Nephron progenitor cell (in vitro differentiated cells): ENCODE measurements around the gene CCDC152.
"Not testable (repeated sequence)": the region's sequence is repeated elsewhere in the genome, so short reads cannot be mapped to it uniquely, and the experiment has no call there.

Experiments
- DNase-seq: peaks from one replicate; pipeline ENCODE4 v3.0.0; 2021
- H3K27ac Mint-ChIP-seq: 2 replicates; pipeline ENCODE4 v1.8.0; 2021; ENCODE audit warnings: mild to moderate bottlenecking, moderate library complexity, mixed read lengths
- H3K27me3 Mint-ChIP-seq: 2 replicates; pipeline ENCODE4 v1.8.0; 2021; ENCODE audit warnings: mild to moderate bottlenecking, low read depth, mixed read lengths; ENCODE audit not compliant: poor library complexity
- H3K36me3 Mint-ChIP-seq: 2 replicates; pipeline ENCODE4 v1.8.0; 2021; ENCODE audit warnings: low read depth, mixed read lengths
- H3K4me1 Mint-ChIP-seq: 2 replicates; pipeline ENCODE4 v1.8.0; 2021; ENCODE audit warnings: mixed read lengths
- H3K4me3 Mint-ChIP-seq: 2 replicates; pipeline ENCODE4 v1.8.0; 2021; ENCODE audit warnings: mild to moderate bottlenecking, moderate library complexity, mixed read lengths
- H3K9me3 Mint-ChIP-seq: 2 replicates; pipeline ENCODE4 v1.8.0; 2021; ENCODE audit warnings: mild to moderate bottlenecking, moderate library complexity, mixed read lengths
- TF ChIP-seq, protein P1 (sequence below): fragments of 200-600 bp; sonication (generic); IDR thresholded peaks from 2 replicates; pipeline ENCODE4 v1.5.0; 2021; ENCODE audit warnings: antibody characterized with exemption

The CCDC152 gene

DNA sequence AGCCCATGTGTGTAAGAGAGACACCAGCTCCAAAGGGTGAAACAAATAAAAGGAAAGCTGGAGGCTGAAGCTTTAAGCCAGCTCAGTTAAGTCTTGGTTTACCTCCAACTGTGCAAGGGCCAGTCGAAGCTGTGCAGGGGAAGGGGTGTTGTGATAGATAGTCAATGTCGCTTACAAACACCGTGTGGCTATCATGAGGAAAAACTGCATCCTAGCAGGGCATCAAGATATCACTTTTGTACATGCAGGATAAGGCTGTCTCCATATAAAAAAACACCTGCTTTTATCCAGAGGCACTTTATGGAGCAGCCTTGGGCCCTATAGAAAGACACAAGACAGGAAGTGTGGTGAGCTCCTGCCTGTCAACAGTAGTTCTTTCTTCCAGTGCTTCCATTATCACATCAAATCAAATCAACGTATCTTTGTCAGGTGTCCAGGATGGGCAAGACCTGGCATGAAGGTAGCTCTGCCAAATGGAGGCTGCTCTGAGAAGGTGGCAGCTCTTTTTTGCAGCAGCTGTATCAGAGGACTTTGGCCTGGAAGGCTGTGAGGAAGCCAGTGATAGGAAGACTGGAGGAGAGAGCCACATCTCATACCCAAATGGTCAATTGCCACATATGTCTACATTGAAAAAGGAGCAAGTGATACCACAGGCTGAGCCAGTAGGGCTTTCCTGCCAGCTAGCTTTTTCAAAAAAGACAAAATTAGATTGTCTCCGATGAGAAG, 84.4 kb downstream of the CCDC152 start:
- TF ChIP-seq, protein P1, sequence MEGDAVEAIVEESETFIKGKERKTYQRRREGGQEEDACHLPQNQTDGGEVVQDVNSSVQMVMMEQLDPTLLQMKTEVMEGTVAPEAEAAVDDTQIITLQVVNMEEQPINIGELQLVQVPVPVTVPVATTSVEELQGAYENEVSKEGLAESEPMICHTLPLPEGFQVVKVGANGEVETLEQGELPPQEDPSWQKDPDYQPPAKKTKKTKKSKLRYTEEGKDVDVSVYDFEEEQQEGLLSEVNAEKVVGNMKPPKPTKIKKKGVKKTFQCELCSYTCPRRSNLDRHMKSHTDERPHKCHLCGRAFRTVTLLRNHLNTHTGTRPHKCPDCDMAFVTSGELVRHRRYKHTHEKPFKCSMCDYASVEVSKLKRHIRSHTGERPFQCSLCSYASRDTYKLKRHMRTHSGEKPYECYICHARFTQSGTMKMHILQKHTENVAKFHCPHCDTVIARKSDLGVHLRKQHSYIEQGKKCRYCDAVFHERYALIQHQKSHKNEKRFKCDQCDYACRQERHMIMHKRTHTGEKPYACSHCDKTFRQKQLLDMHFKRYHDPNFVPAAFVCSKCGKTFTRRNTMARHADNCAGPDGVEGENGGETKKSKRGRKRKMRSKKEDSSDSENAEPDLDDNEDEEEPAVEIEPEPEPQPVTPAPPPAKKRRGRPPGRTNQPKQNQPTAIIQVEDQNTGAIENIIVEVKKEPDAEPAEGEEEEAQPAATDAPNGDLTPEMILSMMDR = no peak
- Mint-ChIP-seq H3K27me3 (peaks cover 5% of the 10 kb centered on the region), H3K36me3 (no peaks in the 10 kb centered on the region), H3K27ac (no peak overlapping the region), H3K4me3 (no peak overlapping the region), H3K9me3 (peaks cover 2% of the 10 kb centered on the region), H3K4me1 (no peaks in the 10 kb centered on the region)
- DNase-seq = no peak

DNA sequence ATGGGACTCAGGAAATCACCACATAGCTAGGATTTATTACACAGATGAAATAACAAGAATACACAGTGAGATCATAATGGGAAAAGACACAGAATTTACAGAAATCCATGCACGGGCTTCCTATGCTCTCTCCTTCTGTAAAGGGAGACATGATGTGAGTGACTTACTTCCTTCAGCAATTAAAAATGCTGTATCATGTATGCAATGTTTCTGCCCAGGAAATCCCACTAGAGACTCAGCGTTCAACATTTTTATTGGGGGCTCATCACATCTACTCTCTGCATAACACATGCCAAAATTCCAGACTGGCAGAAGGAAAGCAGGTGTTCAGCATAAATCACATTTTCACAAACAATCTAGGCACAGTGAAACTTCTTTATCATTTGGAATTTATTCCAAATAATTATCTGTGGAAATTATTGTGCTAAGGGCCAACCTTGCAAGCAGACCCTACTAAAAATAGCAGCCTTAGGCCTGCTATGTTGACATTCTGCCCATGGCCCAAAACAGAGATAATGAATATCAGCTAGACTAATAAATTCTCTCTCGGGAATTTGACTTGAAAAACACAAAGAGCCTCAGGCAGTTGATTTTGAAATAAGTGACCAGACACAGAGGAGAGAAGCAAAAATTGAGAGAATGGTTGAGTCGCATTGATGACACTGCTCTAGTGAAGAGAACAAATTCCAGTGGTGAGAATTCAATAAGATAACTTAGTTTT, 86.5 kb downstream of the CCDC152 start:
- no peak overlapping the region for H3K4me3 Mint-ChIP-seq
- no peak for DNase-seq
- peaks cover 10% of the 10 kb centered on the region for H3K27me3 Mint-ChIP-seq
- TF ChIP-seq, protein P1 = no peak
- H3K27ac Mint-ChIP-seq = no peak overlapping the region
- peaks cover 4% of the 10 kb centered on the region for H3K9me3 Mint-ChIP-seq
- H3K4me1 Mint-ChIP-seq = no peaks in the 10 kb centered on the region
- H3K36me3 Mint-ChIP-seq = no peaks in the 10 kb centered on the region

DNA sequence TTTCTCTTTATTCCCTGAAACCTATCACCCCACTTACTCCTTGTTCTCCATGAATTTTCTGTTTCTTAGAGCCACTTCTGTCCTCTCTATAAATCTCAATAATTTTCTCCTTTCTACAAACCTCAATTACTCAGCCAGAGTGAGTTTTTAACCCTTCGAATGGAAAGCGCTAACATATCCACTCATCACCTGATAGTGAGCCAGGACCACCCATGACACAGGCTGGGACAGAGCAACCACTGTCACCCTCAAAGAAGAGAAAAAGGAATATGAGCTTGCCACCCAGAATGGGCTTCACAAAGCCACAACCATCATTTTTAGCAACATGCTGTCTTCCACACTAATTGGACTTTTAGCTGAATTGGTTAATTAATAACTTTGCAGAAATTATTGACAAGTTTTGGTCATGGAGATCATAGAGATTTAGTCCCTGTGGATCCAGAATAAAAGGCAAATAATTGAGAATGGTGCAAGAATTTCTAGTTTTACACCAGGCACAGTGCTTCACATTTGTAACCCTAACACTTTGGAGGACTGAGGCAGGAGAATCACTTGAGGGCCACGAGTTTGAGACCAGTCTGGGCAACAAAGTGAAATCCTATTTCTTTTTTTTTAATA, 87.2 kb downstream of the CCDC152 start:
- TF ChIP-seq, protein P1 = no peak
- H3K27ac Mint-ChIP-seq = no peak overlapping the region
- no peaks in the 10 kb centered on the region for H3K4me1 Mint-ChIP-seq

DNA sequence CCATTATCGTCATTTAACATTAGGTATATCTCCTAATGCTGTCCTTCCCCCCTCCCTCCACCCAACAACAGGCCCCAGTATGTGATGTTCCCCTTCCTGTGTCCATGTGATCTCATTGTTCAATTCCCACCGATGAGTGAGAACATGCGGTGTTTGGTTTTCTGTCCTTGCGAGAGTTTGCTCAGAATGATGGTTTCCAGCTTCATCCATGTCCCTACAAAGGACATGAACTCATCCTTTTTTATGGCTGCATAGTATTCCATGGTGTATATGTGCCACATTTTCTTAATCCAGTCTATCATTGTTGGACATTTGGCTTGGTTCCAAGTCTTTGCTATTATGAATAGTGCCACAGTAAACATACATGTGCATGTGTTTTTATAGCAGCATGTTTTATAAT, 87.8 kb downstream of the CCDC152 start:
- not testable (repeated sequence) for H3K4me3 Mint-ChIP-seq, H3K36me3 Mint-ChIP-seq, H3K4me1 Mint-ChIP-seq, DNase-seq, H3K9me3 Mint-ChIP-seq, H3K27ac Mint-ChIP-seq
- H3K27me3 Mint-ChIP-seq = peaks cover 10% of the 10 kb centered on the region

More for the DNA sequence above, 87.2 kb downstream of the CCDC152 start:
- peaks cover 4% of the 10 kb centered on the region for H3K9me3 Mint-ChIP-seq
- DNase-seq = no peak
- H3K4me3 Mint-ChIP-seq = no peak overlapping the region
- peaks cover 10% of the 10 kb centered on the region for H3K27me3 Mint-ChIP-seq
- H3K36me3 Mint-ChIP-seq = no peaks in the 10 kb centered on the region

DNA sequence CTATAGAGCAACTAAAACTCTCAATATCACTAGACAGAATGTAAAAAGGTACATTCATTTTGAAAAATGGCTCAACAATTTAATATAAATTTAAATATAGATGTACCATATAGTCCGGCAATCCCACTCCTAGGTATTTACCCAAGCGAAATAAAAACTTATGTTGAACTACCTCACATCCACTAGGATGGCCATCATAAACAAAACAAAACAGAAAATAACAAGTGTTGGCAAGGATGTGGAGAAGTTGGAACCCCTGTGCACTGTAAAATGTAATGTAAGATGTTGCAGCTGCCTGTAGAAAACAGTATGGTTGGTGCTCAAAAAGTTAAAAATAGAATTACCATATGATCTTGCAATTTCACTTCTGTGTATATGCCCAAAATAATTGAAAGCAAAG, 91.9 kb downstream of the CCDC152 start:
- Mint-ChIP-seq H3K27me3 (peaks cover 6% of the 10 kb centered on the region), H3K36me3 (no peaks in the 10 kb centered on the region)

DNA sequence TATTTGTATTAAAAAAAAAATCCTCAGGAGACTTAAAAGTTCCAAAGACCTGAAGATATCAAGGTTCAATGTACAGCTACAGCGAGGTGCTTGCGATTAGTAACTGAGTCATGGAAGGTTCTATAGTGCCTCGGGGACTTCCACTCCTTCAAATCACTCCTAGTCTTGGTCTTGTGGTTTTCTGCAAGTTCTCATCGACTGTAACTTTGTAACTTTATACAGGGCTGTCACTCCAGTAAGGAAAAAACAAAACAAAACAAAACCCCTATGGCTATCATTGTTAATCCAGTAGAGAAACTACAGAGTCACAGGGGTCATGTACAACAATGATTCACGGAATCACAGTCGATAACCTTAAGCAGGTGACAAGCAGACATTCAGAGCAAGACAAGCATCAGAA, 94.9 kb downstream of the CCDC152 start:
- H3K4me3 Mint-ChIP-seq = no peak overlapping the region
- TF ChIP-seq, protein P1 = no peak

More for the DNA sequence above, 91.9 kb downstream of the CCDC152 start:
- no peak for DNase-seq
- TF ChIP-seq, protein P1 = no peak
- Mint-ChIP-seq H3K27ac (no peak overlapping the region), H3K4me1 (peaks cover under 1% of the 10 kb centered on the region), H3K9me3 (peaks cover 4% of the 10 kb centered on the region), H3K4me3 (no peak overlapping the region)

More for the DNA sequence above, 94.9 kb downstream of the CCDC152 start:
- no peak for DNase-seq
- H3K36me3 Mint-ChIP-seq = no peaks in the 10 kb centered on the region
- H3K27ac Mint-ChIP-seq = peak overlapping the region; percentile 45
- no peaks in the 10 kb centered on the region for H3K27me3 Mint-ChIP-seq
- no peaks in the 10 kb centered on the region for H3K9me3 Mint-ChIP-seq
- peaks cover 7% of the 10 kb centered on the region for H3K4me1 Mint-ChIP-seq
